ENCODE data around the gene MT2A.

DNA sequence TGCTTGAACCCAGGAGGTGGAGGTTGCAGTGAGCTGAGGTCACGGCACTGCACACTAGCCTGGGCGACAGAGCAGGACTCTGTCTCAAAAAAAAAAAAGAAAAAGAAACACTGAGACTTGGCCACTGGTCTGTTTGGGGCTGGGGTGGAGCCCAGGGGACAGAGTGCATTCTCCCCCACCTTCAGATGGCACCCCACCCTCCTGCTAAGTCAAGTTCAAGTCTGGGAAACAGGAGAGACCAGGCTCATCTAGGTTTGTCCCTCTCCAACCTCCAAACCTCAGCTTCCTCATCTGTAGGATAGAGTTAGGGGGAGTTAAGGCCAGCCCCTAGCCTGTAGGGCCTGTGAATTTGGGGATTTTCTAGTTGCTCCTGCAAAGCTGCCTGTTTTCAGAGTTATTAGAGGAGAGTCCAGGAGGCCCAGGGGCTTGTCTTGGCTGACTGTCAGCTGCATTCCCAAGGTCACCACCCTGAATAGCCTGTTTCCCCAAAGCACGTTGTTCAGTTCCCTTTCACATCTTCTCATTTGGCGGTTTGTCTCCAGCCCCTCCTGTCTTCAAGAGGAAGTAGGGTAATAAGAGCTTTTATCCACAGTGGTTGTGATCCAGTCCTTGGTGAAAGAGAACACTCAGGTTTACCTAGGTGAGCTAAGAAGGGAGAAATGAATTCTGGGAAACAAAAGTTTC, 16.9 kb upstream of the MT2A start:
- TF ChIP-seq EP300 (IDR thresholded peaks at IDR 0.05), result no peak
- TF ChIP-seq, protein P1, sequence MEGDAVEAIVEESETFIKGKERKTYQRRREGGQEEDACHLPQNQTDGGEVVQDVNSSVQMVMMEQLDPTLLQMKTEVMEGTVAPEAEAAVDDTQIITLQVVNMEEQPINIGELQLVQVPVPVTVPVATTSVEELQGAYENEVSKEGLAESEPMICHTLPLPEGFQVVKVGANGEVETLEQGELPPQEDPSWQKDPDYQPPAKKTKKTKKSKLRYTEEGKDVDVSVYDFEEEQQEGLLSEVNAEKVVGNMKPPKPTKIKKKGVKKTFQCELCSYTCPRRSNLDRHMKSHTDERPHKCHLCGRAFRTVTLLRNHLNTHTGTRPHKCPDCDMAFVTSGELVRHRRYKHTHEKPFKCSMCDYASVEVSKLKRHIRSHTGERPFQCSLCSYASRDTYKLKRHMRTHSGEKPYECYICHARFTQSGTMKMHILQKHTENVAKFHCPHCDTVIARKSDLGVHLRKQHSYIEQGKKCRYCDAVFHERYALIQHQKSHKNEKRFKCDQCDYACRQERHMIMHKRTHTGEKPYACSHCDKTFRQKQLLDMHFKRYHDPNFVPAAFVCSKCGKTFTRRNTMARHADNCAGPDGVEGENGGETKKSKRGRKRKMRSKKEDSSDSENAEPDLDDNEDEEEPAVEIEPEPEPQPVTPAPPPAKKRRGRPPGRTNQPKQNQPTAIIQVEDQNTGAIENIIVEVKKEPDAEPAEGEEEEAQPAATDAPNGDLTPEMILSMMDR (IDR thresholded peaks at IDR 0.05), result no peak
- TF ChIP-seq POLR2A (IDR thresholded peaks at IDR 0.05; ENCODE audit: low read depth), result no peak
- no peak for TF ChIP-seq POLR2AphosphoS5 (IDR thresholded peaks at IDR 0.05)
